Adrenal gland (tissue), 5 donors: ENCODE data around the gene TOX2.

Experiments used
- CTCF ChIP-seq, 6 experiments: fragments of 450-650 bp in 4 of 6; fragments of 200-600 bp in 2 of 6; sonication (generic) in 1 of 6; IDR thresholded peaks; 1 replicate in 5 of 6; 2 replicates in 1 of 6; pipeline versions ENCODE4 v1.5.1 to v1.8.0; 2016 to 2021; ENCODE audit warnings: antibody characterized with exemption in 6 of 6, mild to moderate bottlenecking in 2 of 6, moderate library complexity in 1 of 6
- POLR2A ChIP-seq, 2 donors: fragments of 450-650 bp; IDR thresholded peaks; one replicate each; pipeline ENCODE4 v1.6.1; 2017; ENCODE audit warnings: antibody characterized with exemption in 2 of 2, mild to moderate bottlenecking in 2 of 2, moderate library complexity in 1 of 2
- donor health status: DM: no; HTN: no; CAD: no.

- TF ChIP-seq CTCF (IDR thresholded peaks at IDR 0.05) (peak in 1 of 6 experiments; percentile 25), POLR2A (IDR thresholded peaks at IDR 0.05) (no peak)
Measured at GRCh38 chr20:43983359-43983758, 68.7 kb downstream of the TOX2 start.
